CD4-positive, alpha-beta T cell treated with Interleukin-15 for 4 hours (primary cell): Measurements from ENCODE around the gene SEH1L.
"Not testable (repeated sequence)": the region's sequence is repeated elsewhere in the genome, so short reads cannot be mapped to it uniquely, and the experiment has no call there.

Experiments used
- DNase-seq: peaks from one replicate; pipeline ENCODE4 v3.0.0-alpha.2; 2020; ENCODE audit warnings: low spot score

Gene SEH1L

DNA sequence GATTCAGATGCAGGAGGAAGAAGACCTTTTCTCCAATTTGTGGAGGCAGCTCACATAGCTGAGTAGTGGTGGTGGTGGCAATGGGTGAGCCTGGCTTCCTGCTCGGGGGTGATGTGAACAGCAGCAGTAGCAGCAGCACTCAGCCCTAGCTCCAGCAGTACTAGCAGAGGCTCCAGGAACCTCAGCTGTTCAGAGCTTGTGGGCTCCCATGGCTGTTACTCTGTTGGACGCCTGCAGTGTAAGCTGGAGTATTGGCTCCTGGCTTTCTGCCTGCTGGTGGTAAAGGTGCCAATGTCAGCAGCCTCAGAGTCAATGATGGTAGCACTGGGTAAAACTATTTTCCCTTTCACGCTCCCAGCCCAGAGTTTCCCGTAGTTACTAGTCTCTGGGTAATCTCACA lies 3.1 kb upstream of the SEH1L start:
- DNase-seq: no peak

DNA sequence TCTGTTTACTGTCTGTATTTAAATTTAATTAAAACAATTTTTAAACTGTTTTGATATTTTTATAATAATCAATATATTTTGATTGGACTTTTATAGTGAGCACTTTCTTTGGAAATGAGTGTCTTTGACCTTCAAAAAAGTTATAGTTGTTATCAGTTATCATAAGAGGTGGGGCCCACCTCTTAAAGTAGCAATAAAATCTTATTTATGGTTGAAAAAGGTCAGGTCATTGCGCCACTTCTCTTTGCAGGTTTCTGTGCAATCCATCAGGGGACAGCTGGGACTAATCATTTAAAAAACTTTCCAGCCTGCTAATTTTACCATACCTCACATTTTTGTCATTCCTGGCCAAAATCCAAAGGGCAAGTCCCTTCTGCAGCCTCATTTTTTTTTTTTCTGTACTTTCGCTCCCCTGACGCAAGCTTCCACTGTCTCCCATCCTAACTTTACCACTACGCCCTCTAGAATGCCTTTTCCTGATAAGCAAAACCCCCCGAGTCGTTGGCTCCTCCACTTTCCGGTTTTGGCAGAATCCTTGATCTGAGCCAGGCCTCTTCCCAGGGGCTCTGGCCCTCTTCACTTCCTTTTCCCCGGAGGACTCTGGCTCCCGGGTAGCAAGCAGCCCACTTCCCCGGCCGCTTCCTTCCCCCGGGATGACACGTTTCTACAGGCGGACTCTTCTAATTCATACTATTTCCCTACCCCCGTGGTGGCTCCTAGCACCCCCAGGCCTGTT lies 1.1 kb upstream of the SEH1L start:
- DNase-seq: no peak

DNA sequence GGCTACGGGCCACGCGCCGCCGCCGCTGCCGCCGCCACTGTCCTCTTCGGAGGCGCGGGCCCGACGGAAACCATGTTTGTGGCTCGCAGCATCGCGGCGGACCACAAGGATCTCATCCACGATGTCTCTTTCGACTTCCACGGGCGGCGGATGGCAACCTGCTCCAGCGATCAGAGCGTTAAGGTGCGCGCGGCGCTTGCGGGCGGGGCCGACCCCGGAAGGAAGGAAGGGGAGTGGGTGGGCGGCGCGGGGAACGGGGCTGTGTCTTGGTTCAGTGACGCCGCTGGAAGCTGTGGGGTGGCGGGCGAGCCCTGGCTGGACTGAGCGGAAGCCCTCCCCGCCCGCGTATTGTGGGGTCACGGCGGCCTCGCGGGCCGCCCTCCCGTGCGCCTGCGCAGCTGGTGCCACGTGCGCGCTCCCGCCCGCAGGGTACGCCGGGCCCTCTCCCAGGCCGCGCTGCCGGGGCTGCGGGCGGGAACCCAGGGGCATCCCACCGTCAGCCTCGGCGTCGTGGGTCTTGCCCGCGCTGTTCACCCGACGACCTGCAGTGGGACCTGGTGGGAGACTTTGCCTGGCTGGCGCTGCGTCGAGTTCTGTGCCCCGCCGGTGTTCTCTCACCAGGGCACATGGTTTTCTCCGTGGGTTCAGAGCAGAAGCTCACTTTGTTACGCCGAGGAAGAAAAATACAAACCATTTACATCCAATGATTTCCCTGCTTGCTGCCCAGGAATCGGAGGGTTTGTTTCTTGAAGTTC lies 416 bp downstream of the SEH1L start:
- DNase-seq: peak; percentile 98

DNA sequence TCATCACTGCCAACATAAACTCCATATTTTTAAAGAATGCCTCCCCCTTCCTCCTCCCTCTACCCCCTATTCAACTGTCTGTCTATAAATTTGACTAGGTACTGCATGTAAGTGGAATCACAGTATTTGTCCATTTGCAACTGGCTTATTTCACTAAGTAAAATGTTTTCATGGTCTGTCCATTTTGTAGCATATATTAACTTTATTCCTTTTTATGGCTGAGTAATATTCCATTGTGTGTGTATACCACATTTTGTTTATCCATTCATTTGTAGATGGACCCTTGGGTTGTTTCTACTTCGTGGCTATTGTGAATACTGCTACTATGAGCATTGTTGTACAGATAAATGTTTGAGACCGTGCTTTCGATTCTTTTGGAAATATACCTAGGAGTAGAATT lies 10.7 kb downstream of the SEH1L start:
- DNase-seq: no peak

DNA sequence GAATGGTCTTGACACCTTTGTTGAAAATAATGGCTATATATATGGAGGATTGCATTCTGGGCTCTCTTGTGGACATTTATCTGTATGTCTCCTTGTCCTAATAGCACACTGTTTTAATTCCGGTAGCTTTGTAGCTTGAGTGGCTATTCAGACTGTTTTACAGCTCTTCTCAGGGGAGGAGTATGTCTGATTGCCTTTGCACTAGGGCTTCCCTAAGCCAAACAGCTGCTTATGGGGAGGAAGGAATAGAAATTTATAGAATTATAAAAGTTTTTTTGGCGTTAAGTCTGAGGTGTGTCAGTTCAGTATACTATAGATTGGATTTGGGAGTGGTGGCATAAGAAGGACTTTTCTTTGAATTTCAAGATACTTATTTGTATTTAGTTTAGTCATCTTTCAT lies 12.6 kb downstream of the SEH1L start:
- no peak for DNase-seq

DNA sequence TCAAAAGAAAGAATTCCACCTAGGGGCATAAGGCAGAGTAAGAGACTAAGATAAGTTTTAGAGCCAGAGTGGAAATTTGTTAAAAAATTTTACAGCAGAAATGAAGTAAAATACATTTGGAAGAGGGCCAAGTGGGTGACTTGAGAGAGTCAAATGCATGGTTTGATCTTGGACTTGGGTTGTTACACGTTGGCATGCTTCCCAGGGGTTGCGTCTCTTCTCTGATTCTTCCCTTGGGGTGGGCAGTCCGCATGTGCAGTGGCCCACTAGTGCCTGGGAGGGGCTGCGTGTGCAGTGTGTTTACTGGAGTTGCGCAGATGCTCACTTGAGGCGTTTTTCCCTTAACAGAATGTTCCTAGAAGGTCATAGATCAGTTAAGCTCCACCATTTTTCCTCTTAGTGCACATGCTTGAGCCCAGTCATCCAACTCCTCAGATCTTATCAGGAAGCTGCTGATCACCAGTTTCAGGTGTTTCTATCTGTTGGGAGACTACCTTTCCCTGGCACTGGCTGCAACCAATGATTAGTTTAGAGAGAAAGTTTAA lies 13.1 kb downstream of the SEH1L start:
- DNase-seq: no peak

DNA sequence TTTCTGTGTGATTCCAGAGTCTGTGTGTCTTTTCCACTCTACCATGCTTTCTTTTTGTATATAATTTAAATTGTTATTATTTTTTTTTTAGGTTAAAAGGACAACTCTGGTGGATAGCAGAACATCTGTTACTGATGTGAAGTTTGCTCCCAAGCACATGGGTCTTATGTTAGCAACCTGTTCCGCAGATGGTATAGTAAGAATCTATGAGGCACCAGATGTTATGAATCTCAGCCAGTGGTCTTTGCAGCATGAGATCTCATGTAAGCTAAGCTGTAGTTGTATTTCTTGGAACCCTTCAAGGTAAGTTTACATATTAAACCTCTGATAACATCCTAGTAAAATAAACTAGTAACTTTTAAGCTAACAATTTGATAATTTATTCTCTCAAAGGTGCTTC lies 15.3 kb downstream of the SEH1L start:
- no peak for DNase-seq

DNA sequence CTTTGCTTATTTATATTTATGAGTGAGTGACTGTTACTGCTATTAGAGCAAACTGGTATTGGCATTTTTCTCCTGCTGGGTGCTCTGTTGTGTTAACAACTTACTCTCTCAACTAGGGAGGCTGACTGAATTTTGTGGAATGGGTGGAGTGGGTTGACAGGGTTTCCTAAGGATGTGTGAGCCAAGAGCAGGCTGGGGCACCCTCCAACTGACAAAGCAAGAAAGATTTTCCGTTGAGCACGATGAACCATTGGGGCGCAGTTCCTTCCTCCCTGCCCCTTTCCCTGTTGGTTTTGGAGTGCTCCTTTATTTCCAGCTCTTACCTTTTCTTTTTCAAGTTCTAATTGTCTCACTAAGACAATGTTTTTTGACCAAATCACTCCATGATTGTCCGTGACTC lies 20.3 kb downstream of the SEH1L start:
- no peak for DNase-seq

DNA sequence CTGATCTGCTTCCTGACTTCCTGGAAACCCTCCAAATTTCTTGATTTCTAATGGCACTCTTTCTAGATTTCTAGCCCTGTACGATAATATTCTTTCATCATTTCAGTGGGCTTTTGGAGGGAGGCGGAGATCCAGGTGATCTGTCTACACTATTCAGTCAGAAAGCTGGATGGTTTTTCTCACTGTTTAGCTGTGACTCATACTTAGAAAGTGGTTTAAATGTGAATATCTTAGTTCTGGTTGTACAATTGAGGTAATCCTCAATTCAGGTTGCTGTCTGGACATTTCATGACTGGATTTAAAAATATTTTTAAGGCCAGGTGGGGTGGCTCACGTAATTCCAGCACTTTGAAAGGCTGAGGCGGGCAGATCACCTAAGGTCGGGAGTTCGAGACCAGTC lies 20.8 kb downstream of the SEH1L start:
- DNase-seq: no peak

DNA sequence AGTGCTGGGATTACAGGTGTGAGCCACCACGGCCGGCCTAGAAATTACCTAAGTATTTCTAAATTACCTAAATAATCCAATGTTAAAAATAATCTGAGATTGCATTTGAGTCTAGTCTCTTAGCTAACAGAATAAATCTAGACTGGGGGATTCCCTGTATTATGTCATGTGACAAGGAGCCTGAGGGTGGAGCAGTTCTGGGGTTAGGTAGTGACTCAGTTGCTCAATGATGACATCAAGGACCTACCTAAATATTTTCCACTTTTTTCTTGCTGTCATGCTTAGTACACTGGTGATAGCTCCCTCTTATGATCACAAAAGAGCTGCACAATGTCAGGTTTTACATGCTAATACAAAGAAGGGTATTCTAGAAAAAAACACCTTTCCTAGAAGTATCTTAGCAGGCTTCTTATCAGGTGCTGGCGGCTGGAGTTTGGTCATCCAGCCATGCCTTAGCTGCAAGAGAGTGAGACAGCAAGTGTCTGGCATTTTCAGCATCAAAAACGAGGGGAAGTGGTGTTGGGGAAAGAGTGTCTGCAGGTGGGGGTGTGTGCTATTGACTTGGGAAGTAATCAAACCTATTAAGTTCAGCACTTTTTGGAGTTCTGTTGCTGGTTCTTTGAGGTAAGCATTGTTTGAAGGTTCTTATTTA lies 25.9 kb downstream of the SEH1L start:
- DNase-seq: no peak

DNA sequence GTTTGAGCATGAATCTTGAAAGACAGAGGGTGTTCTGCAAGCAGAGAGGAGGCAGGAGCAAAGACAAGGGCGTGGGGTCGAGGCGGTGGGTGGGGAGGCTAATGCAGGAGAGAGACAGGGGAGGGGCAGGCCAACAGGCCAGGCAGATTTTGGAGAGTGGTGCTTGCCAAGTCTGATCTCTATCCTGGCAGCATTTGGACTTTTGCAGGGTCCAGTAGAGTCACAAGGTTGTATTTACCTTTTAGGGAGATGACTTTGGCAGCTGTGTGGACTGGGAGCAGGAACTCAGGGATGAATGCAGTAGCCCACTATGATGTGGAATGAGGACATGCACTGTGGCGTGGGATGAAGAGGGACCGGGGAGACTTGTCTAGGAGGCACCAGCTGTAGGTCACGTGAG lies 27.7 kb downstream of the SEH1L start:
- no peak for DNase-seq

DNA sequence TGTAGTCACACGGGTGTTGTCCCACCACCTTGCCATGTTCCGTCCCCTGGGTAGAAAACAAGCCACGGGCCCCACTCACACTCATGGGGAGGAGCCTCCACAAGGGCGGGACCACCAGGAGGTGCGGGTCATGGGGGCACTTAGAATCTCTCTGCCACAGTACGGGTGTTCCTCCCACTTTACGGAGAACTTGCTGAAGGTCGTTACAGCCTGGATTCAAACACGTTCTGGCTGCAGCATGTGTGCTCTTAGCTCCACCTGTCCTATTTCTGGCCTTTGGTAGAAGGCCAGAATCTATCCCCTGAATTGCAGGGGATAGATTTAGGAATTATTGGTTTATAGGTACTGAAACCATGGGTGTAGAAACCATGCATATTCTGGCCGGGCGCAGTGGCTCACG lies 28.5 kb downstream of the SEH1L start:
- no peak for DNase-seq

DNA sequence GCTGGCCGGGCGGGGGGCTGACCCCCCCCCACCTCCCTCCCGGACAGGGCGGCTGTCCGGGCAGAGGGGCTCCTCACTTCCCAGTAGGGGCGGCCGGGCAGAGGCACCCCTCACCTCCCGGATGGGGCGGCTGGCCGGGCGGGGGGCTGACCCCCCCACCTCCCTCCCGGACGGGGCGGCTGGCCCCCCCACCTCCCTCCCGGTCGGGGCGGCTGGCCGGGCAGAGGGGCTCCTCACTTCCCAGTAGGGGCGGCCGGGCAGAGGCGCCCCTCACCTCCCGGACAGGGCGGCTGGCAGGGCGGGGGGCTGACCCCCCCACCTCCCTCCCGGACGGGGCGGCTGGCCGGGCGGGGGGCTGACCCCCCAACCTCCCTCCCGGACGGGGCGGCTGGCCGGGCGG lies 32.3 kb downstream of the SEH1L start:
- DNase-seq: not testable (repeated sequence)

DNA sequence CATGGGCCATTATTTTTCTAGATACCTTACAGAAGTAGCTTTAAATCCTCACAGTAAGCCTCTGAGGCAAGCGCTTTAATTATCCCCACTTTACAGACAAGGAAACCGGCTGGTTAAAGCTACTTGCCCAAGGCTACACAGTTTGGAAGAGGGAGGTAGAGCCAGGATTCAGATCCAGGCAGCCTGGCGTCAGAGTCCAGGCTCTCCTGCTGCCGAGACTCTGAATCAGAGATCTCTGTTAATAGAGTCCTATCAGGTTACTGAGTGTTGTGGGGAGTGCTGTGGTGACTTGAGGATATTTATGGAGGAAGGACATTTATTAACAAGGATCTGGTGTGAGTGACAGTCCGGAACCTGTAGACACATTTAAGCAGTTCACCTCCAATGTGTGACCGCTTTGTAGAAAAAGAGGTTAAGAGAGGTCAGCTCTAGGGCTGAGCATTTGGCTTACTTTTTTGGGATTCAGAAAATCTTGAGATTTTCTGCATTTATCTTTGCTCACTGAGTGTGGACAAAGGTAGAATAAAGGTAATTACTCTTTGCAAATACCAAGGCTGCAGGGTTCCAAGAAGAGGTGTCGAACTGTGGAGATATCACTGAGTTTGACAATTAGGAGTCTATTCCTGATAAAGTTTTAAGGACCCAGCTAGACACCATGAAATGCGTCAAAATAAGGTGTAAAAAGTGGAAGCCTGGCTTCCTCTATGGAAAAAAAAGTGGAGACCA lies 41.7 kb downstream of the SEH1L start:
- DNase-seq: no peak

DNA sequence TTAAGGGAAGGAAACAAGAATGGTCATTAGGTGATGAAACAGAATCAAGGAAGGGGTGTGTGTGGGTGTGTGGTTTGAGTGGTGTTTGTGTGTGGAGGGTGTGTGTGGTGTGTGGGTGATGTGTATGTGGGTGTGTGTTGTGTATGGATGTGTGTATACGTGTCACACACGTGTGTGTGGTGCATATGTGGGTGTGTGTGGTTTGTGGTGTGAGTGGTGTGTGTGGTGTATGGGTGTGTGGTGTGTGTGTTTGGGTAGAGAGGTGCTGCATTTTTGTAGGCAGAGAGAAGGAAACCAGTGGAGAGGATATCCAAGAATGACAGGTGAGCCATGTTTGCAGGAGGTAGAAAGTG lies 42.3 kb downstream of the SEH1L start:
- peak; percentile 30 for DNase-seq

DNA sequence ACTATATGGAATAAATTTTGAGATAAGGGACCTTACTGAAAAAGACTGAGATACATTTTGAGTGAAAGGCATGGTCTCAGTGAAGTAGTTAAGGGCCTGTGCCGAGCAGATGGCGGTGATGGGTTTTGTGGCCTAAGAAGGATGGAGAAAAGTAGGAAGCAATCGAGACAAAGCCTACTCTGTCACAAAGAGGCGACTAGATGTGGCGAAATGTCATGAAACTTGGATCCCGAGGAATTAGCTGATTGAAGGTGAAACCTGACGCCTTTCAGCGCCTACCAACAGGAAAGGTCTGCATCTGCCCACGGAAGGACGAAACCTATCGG lies 42.8 kb downstream of the SEH1L start:
- no peak for DNase-seq

DNA sequence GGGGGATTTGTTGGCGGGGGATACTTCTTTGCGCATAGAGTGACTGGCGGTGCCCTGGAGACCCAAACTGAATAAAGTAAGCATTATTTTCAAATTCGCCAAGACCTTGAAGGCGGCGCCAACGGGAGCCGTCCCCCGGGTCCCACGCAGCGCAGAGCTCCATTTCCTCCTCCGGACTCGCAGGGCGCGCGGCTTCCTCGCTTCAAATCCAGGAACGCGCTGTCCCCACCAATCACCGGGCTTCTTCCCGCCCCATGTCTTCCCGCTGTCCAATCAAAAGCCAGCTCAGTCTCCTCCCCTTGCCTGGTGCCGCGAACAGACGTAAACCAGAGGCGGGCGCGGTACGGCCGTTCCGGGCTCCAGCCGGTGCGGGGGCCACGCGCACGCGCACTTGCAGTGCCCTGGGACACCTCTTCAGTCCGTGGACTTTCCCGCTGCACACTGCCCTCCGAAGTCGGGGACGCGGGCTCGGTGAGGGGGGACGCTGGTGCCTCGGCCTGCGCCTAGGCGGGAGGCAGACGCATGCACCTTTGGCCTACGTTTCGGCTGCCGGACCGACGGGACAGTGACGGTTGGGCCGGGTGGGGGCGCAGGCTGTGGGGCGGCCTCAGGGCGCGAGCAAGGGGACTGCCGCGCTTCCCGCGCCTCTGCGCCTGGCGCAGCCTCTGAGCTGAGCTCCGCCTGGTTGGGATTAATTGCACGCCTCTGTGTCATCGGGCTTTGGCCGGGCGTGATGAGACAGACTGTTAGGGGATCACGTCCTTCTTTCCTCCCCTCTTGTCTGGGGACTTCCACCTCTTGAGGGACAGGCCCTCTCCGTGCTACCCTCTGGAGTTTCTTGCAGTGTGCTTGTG lies 43.4 kb downstream of the SEH1L start, which contains the start of gene CEP192:
Gene CEP192, plus strand, starts transcription at position 396 of the 854 bp plus-strand sequence. CDS start 8,063 bp downstream, outside the sequence.
- DNase-seq: peak; percentile 99

DNA sequence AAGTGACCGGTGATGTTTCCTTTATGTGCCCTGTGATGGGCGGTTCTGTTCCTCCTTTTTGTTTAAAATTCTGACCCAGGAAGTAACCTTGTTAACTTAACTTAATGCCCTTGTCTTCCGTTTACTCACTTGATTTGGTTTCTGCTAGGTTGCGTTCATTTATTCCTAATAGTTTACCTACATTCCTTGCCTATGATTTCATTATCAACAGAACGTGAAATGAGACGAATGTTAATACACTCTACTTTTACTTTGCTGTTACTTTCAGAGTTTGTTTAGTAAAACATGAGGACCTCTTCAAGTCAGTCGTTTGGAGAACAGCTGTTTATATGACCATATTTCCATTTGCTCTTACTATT lies 44.0 kb downstream of the SEH1L start:
- DNase-seq: no peak

DNA sequence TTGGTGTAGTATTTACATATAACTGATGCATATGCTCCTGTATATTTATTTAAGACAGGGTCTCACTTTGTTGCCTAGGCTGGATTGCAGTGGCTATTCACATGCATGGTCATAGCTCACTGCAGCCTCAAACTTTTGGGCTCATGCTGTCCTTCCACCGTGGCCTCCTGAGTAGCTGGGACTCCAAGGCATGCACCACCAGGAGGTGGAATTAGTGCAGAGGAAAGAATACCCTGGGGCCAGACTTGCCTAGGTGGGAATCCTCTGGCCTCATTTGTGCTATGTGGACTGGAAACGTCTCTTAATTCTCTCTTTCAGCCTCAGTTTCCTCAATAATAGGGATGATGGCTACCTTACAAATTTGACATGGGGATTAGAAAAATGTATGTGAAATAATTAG lies 45.6 kb downstream of the SEH1L start:
- no peak for DNase-seq

DNA sequence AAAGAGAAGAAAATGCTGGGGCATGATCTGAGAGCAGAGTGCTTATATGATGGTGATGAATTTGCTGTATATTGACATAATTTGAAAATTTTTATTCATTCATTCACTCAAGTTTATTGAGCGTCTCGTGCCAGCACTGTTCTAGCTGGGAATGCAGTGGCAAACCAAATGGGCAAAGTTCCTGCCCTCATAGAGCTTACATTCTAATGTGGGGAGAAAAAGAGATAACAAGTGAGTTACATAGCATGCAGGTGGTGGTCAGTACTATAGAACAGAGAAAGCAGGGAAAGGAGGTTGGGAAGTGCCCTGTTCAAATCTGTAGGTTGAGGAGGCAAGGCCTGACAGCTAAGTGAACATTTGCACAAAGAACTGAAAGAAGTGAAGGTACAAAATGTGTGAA lies 47.6 kb downstream of the SEH1L start:
- no peak for DNase-seq

DNA sequence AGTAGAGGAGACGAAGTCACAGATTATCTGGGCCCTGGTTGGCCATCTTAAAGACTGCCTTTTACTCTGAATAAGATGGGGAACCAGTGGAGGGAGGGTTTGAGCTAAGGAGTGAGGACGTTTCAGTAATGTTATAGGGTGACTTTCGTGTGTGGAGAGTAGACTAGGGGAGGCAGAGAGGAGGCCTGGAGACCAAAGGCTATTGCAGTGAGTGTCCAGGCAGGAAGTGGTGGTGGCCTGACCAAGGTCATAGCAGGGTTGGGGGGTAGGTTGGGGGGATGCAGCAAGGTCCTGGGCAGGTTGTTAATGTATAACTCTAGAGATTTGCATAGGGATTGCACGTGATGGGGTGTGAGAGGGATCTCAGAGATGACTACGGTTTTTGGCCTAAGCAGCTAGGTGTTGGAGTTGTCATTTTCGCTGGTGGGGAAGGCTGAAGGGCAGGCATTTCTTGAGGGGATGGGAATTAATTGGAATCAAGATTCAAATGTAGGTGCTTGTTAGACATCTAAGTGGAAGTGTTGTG lies 48.2 kb downstream of the SEH1L start:
- no peak for DNase-seq
